K562 (cell line): Measurements from ENCODE around the gene STK33. TPM values are rescaled to one million over a fixed set of nuclear protein-coding genes. Genes with fewer than 3 reads are reported as not detected.

Experiments
- BDP1 ChIP-seq: IDR thresholded peaks from 3 replicates; pipeline ENCODE4 v1.6.1; 2011; ENCODE audit not compliant: insufficient read length, insufficient read depth
- REST ChIP-seq, 2 experiments: fragments of 450-650 bp; formaldehyde crosslinking in 1 of 2; IDR thresholded peaks; 2 replicates each; pipeline versions ENCODE4 v1.4.0 to v1.6.1; 2014 to 2020; ENCODE audit warnings: mild to moderate bottlenecking in 2 of 2, borderline replicate concordance in 1 of 2, low read depth in 1 of 2
- SMARCA5 ChIP-seq: fragments of 450-650 bp; IDR thresholded peaks from 2 replicates; pipeline ENCODE4 v1.6.1; 2016
- TOE1 ChIP-seq, 2 experiments: fragments of 450-650 bp in 1 of 2; sonication (generic) in 1 of 2; formaldehyde crosslinking in 1 of 2; IDR thresholded peaks; 2 replicates each; pipeline versions ENCODE4 v1.7.1 to v1.8.0; 2016 to 2022; ENCODE audit warnings: borderline replicate concordance in 2 of 2, mild to moderate bottlenecking in 2 of 2, antibody characterized with exemption in 1 of 2, inconsistent platforms in 1 of 2, low read depth in 1 of 2, missing genetic modification reagents in 1 of 2, moderate library complexity in 1 of 2
- ZNF3 ChIP-seq: fragments of 250-450 bp; sonication (Bioruptor Pico); IDR thresholded peaks from 2 replicates; pipeline ENCODE4 v1.5.0; 2021; ENCODE audit warnings: mild to moderate bottlenecking, moderate library complexity
- polyA plus RNA-seq, 8 experiments: library from polyadenylated mRNA; depleted of rRNA in 4 of 8; stranded (reverse) in 5 of 8; unstranded in 3 of 8; fragments of >200 nt; fragmentation: Nextera tagmentation in 2 of 8; fragmentation: Illumina TruSeq in 1 of 8; extraction: Ambion mirVana in 2 of 8; extraction: Trizol in 1 of 8; gene quantifications; 2 replicates each; pipeline versions ENCODE4 v1.2.1 to v1.2.3, GENCODE V29; 2011 to 2014; ENCODE audit warnings: inconsistent platforms in 1 of 8, missing spikeins in 1 of 8
- total RNA-seq, 7 experiments: library from RNA; depleted of rRNA in 6 of 7; stranded (reverse); fragments of >200 nt in 6 of 7; fragmentation: Illumina TruSeq in 2 of 7; extraction: Trizol in 2 of 7; gene quantifications; 2 replicates each; pipeline versions ENCODE4 v1.2.1 to v1.2.3, GENCODE V29; 2011 to 2021; ENCODE audit warnings: low replicate concordance in 1 of 7

STK33 gene
- total and polyA plus RNA-seq, 9 of the 15 experiments (the other 6 are each of a cell fraction or from before 2014, with no cell fraction given) = not detected

GRCh38 chr11:8558436-8558835, 35.6 kb downstream of the STK33 start (continued):
- TF ChIP-seq REST (IDR thresholded peaks at IDR 0.05; ENCODE audit: borderline replicate concordance) (no peak), REST (CRISPR knock-in tag; IDR thresholded peaks at IDR 0.05; ENCODE audit: low read depth) (no peak), ZNF3 (no peak), SMARCA5 (no peak), BDP1 (no peak), TOE1 (IDR thresholded peaks at IDR 0.05; ENCODE audit: borderline replicate concordance) (no peak), TOE1 (CRISPR knock-in tag; IDR thresholded peaks at IDR 0.05; ENCODE audit: borderline replicate concordance, low read depth) (no peak)
- TF ChIP-seq, all 486 proteins: peak for 0
